ENCODE results near the gene SALL1.

The SALL1 gene

GRCh38 chr16:51154271-51155171 lies 3.5 kb upstream of the SALL1 start:
- TF ChIP-seq, protein P1, sequence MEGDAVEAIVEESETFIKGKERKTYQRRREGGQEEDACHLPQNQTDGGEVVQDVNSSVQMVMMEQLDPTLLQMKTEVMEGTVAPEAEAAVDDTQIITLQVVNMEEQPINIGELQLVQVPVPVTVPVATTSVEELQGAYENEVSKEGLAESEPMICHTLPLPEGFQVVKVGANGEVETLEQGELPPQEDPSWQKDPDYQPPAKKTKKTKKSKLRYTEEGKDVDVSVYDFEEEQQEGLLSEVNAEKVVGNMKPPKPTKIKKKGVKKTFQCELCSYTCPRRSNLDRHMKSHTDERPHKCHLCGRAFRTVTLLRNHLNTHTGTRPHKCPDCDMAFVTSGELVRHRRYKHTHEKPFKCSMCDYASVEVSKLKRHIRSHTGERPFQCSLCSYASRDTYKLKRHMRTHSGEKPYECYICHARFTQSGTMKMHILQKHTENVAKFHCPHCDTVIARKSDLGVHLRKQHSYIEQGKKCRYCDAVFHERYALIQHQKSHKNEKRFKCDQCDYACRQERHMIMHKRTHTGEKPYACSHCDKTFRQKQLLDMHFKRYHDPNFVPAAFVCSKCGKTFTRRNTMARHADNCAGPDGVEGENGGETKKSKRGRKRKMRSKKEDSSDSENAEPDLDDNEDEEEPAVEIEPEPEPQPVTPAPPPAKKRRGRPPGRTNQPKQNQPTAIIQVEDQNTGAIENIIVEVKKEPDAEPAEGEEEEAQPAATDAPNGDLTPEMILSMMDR (IDR thresholded peaks at IDR 0.05; ENCODE audit: low read depth, low read length, missing control alignments), result no peak
- no peak for DNase-seq (ENCODE audit: low read depth)
- in situ Hi-C loops (cut with HindIII; ENCODE audit: low sequenced_read_pairs), result no loop called here
- peak overlapping the region; percentile 16 for H3K4me3 ChIP-seq (ENCODE audit: low read depth, low read length)

- peak overlapping the region; percentile 58 for H3K4me3 ChIP-seq (ENCODE audit: low read depth, low read length)
- TF ChIP-seq, protein P1 (IDR thresholded peaks at IDR 0.05; ENCODE audit: low read depth, low read length, missing control alignments), result no peak
- DNase-seq (ENCODE audit: low read depth), result no peak
- in situ Hi-C loops (cut with HindIII; ENCODE audit: low sequenced_read_pairs), result no loop called here
Measured at GRCh38 chr16:51153577-51154031, 2.5 kb upstream of the SALL1 start.

GRCh38 chr16:51152691-51153576 lies 1.9 kb upstream of the SALL1 start:
- DNase-seq (ENCODE audit: low read depth), result no peak
- in situ Hi-C loops (cut with HindIII; ENCODE audit: low sequenced_read_pairs), result no loop called here
- TF ChIP-seq, protein P1 (IDR thresholded peaks at IDR 0.05; ENCODE audit: low read depth, low read length, missing control alignments), result no peak
- H3K4me3 ChIP-seq (ENCODE audit: low read depth, low read length), result peak overlapping the region; percentile 58

GRCh38 chr16:51151961-51152663 lies 1.0 kb upstream of the SALL1 start:
- peak; percentile 50 for DNase-seq (ENCODE audit: low read depth)
- H3K4me3 ChIP-seq (ENCODE audit: low read depth, low read length), result peak overlapping the region; percentile 58
- in situ Hi-C loops (cut with HindIII; ENCODE audit: low sequenced_read_pairs), result no loop called here
- TF ChIP-seq, protein P1 (IDR thresholded peaks at IDR 0.05; ENCODE audit: low read depth, low read length, missing control alignments), result no peak

DNA sequence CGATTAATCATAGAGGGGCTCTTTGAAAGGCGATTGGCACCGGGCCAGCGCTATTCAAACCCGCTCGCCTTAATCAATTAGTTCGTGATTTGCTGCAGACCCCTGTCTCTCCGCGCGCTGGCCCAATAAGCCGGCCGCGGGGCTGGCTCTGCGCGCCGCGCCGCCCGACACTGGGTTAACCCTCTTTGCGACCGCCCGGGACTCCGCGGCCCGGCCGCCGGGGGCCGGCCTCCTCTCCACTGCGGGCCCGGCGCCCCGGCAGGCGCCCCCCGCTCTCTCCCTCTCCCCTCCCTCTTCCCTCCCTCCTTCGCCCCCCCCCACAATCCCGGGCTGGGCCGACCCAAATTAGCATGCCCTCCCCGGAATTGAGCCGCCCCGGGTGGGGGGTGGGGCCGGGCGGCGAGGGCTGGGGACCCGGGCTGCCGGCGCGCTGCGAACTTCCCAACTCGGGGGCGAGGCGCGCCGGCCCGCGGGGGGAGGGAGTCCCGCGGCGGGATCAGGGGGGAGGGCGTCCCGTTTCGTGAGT lies 428 bp upstream of the SALL1 start:
- in situ Hi-C loops (cut with HindIII; ENCODE audit: low sequenced_read_pairs), result no loop called here
- DNase-seq (ENCODE audit: low read depth), result peak; percentile 65
- H3K4me3 ChIP-seq (ENCODE audit: low read depth, low read length), result peak overlapping the region; percentile 58
- TF ChIP-seq, protein P1 (IDR thresholded peaks at IDR 0.05; ENCODE audit: low read depth, low read length, missing control alignments), result no peak

Measured in astrocyte of the cerebellum (primary cell).